ENCODE results near the gene B4GALT5.

The B4GALT5 gene

GRCh38 chr20:49700411-49701185 lies 13.1 kb downstream of the B4GALT5 start:
- peak in 1 of 2 donors; percentile 18 for DNase-seq

- DNase-seq, result peak in 1 of 2 donors; percentile 41
Observed at GRCh38 chr20:49699200-49699992, 14.3 kb downstream of the B4GALT5 start.

GRCh38 chr20:49698477-49698876 lies 15.2 kb downstream of the B4GALT5 start:
- no peak for DNase-seq

- no peak for DNase-seq
Observed at GRCh38 chr20:49697071-49697470, 16.6 kb downstream of the B4GALT5 start.

GRCh38 chr20:49696594-49696993 lies 17.1 kb downstream of the B4GALT5 start:
- DNase-seq, result no peak

- no peak for DNase-seq
Observed at GRCh38 chr20:49695830-49696229, 17.8 kb downstream of the B4GALT5 start.

- DNase-seq, result no peak
Observed at GRCh38 chr20:49694450-49695071, 19.1 kb downstream of the B4GALT5 start.

GRCh38 chr20:49693435-49694171 lies 20.1 kb downstream of the B4GALT5 start:
- DNase-seq, result no peak

GRCh38 chr20:49692941-49693340 lies 20.7 kb downstream of the B4GALT5 start:
- no peak for DNase-seq

GRCh38 chr20:49691818-49692568 lies 21.7 kb downstream of the B4GALT5 start:
- DNase-seq, result no peak

GRCh38 chr20:49690899-49691620 lies 22.6 kb downstream of the B4GALT5 start:
- no peak for DNase-seq

- DNase-seq, result no peak
Observed at GRCh38 chr20:49687595-49688567, 25.8 kb downstream of the B4GALT5 start.

- DNase-seq, result no peak
Observed at GRCh38 chr20:49685809-49686208, 27.9 kb downstream of the B4GALT5 start.

GRCh38 chr20:49685161-49685601 lies 28.5 kb downstream of the B4GALT5 start:
- no peak for DNase-seq

GRCh38 chr20:49684335-49684997 lies 29.2 kb downstream of the B4GALT5 start:
- DNase-seq, result no peak

GRCh38 chr20:49682798-49683197 lies 30.9 kb downstream of the B4GALT5 start:
- DNase-seq, result no peak

- DNase-seq, result no peak
Observed at GRCh38 chr20:49682278-49682677, 31.4 kb downstream of the B4GALT5 start.

- no peak for DNase-seq
Observed at GRCh38 chr20:49681850-49682216, 31.8 kb downstream of the B4GALT5 start.

GRCh38 chr20:49680484-49680883 lies 33.2 kb downstream of the B4GALT5 start:
- no peak for DNase-seq

- DNase-seq, result no peak
Observed at GRCh38 chr20:49679634-49680033, 34.0 kb downstream of the B4GALT5 start.
